Measurements from ENCODE around the gene COL4A5. TPM values are rescaled to one million over a fixed set of nuclear protein-coding genes. Genes with fewer than 3 reads are reported as not detected.

The COL4A5 gene
- total and polyA plus RNA-seq, 2 donors (not counting 3 experiments of a cell fraction or from before 2014, with no cell fraction given) = 15.4 to 28.8 TPM

DNA sequence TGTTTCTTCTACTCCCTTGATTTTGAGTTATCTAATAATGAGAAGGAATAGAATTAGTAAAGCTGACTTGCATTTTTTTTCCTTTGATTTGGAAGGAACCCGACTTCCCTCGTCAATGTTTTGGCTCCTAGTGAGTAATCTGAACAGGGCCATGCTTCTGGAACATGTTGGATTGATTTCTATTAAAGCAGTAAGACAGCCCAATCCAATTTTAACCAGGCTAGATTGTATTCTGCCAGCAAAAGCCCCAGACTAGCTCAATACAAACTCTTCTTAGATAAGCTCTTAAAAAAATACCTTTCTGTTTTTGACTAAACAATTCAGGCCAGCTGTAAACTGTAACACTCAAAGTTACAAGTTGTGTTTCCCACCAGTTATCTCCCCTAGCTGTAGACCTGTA, 170.5 kb downstream of the COL4A5 start:
- Histone ChIP-seq H3K4me2 (ENCODE audit: insufficient read depth, low read length) (no peak overlapping the region), H3K9ac (replicated peaks; ENCODE audit: extremely low read depth, insufficient read depth, low read length) (no peak overlapping the region), H3K27ac (ENCODE audit: insufficient read depth, low read depth, low read length) (no peak overlapping the region), H3K4me3 (replicated peaks in 1 of 3; ENCODE audit: insufficient read depth in 1 of 3, low read depth in 1 of 3, low read length in 3 of 3) (no peak overlapping the region), H3K79me2 (ENCODE audit: control insufficient read depth, insufficient read depth, low read length) (no peaks in the 10 kb centered on the region), H2AFZ (ENCODE audit: low read depth, low read length) (no peak overlapping the region), H3K36me3 (ENCODE audit: control insufficient read depth in 2 of 2, extremely low read depth in 1 of 2, insufficient read depth in 2 of 2, low read length in 2 of 2) (no peaks in the 10 kb centered on the region), H3K9me1 (replicated peaks; ENCODE audit: control insufficient read depth, extremely low read depth, insufficient read depth, low read length) (no peaks in the 10 kb centered on the region), H3K4me1 (ENCODE audit: control insufficient read depth, extremely low read depth, insufficient read depth, low read length) (no peaks in the 10 kb centered on the region), H4K20me1 (replicated peaks; ENCODE audit: control insufficient read depth, extremely low read depth, insufficient read depth, low read length) (no peaks in the 10 kb centered on the region), H3K9me3 (replicated peaks; ENCODE audit: control insufficient read depth, insufficient read depth, low read length) (no peaks in the 10 kb centered on the region), H3K27me3 (ENCODE audit: control insufficient read depth in 2 of 2, insufficient read depth in 2 of 2, low read length in 2 of 2) (no peaks in the 10 kb centered on the region)
- dilution Hi-C loops (cut with MboI; ENCODE audit: extremely low pct_ligation_motif_present, low sequenced_read_pairs) (no loop called here), intact Hi-C loops (cut with micrococcal nuclease) (no loop called here)
- ChIA-PET CTCF (interaction anchor here (1.3 kb wide), 1 partner anchor 9 kb away, joined by 4 read pairs; no protein-coding TSS in a partner anchor), POLR2A (no interaction called here)
- no TSS peak for BruUV-seq (replicated peaks)
- TF ChIP-seq, protein P1, sequence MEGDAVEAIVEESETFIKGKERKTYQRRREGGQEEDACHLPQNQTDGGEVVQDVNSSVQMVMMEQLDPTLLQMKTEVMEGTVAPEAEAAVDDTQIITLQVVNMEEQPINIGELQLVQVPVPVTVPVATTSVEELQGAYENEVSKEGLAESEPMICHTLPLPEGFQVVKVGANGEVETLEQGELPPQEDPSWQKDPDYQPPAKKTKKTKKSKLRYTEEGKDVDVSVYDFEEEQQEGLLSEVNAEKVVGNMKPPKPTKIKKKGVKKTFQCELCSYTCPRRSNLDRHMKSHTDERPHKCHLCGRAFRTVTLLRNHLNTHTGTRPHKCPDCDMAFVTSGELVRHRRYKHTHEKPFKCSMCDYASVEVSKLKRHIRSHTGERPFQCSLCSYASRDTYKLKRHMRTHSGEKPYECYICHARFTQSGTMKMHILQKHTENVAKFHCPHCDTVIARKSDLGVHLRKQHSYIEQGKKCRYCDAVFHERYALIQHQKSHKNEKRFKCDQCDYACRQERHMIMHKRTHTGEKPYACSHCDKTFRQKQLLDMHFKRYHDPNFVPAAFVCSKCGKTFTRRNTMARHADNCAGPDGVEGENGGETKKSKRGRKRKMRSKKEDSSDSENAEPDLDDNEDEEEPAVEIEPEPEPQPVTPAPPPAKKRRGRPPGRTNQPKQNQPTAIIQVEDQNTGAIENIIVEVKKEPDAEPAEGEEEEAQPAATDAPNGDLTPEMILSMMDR (IDR thresholded peaks at IDR 0.05; ENCODE audit: extremely low read depth in 1 of 2, insufficient read depth in 1 of 2, low read depth in 1 of 2, low read length in 2 of 2) = no peak
- no peak for TF ChIP-seq GATA2 (IDR thresholded peaks at IDR 0.05; ENCODE audit: insufficient read depth, insufficient read length, low read depth, low read length)
- TF ChIP-seq FOS (IDR thresholded peaks at IDR 0.05; ENCODE audit: borderline replicate concordance, insufficient read depth, low read length) = no peak
- no peak for TF ChIP-seq MYC (IDR thresholded peaks at IDR 0.05; ENCODE audit: low read depth, low read length)
- TF ChIP-seq POLR2A (IDR thresholded peaks at IDR 0.05; ENCODE audit: low read depth, low read length) = no peak
- TF ChIP-seq, protein P2, sequence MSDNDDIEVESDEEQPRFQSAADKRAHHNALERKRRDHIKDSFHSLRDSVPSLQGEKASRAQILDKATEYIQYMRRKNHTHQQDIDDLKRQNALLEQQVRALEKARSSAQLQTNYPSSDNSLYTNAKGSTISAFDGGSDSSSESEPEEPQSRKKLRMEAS (IDR thresholded peaks at IDR 0.05; ENCODE audit: insufficient read depth, insufficient read length) = no peak
- no peak for TF ChIP-seq POLR2AphosphoS5 (IDR thresholded peaks at IDR 0.05; ENCODE audit: insufficient read depth, low read depth, low read length)
- TF ChIP-seq EZH2 (IDR thresholded peaks at IDR 0.05; ENCODE audit: borderline replicate concordance, low read depth, low read length, severe bottlenecking) = no peak
- no peak for TF ChIP-seq JUN (IDR thresholded peaks at IDR 0.05; ENCODE audit: borderline replicate concordance, insufficient read depth, insufficient read length, low read depth)
- no peak for FAIRE-seq
- no peak for DNase-seq (ENCODE audit: low read depth, low spot score)
